Osteoblast (primary cell): ENCODE data around the gene MAN2B1. TPM values are rescaled to one million over a fixed set of nuclear protein-coding genes. Genes with fewer than 3 reads are reported as not detected.

Source experiments
- DNase-seq: peaks from one replicate; pipeline ENCODE4 v3.0.0; 2011; ENCODE audit warnings: low spot score, mixed read lengths; ENCODE audit not compliant: insufficient read length; ENCODE audit errors: missing footprints
- H2AFZ ChIP-seq: 2 replicates; pipeline ENCODE4 v1.6.0; 2011; ENCODE audit warnings: mild to moderate bottlenecking, low read length
- H3K27ac ChIP-seq: 2 replicates; pipeline ENCODE4 v1.5.1; 2011; ENCODE audit warnings: mild to moderate bottlenecking, low read depth, low read length, moderate library complexity
- H3K27me3 ChIP-seq: 2 replicates; pipeline ENCODE4 v1.6.0; 2012; ENCODE audit warnings: mild to moderate bottlenecking, control low read depth, inconsistent platforms, low read length, moderate library complexity; ENCODE audit not compliant: insufficient read depth
- H3K36me3 ChIP-seq: 2 replicates; pipeline ENCODE4 v1.5.1; 2011; ENCODE audit warnings: mild to moderate bottlenecking, low read length, control low read depth, moderate library complexity; ENCODE audit not compliant: insufficient read depth
- H3K4me1 ChIP-seq: 2 replicates; pipeline ENCODE4 v1.5.1; 2011; ENCODE audit warnings: mild to moderate bottlenecking, low read length, control low read depth, moderate library complexity; ENCODE audit not compliant: insufficient read depth
- H3K4me2 ChIP-seq: 2 replicates; pipeline ENCODE4 v1.6.0; 2011; ENCODE audit warnings: mild to moderate bottlenecking, low read length; ENCODE audit not compliant: insufficient read depth
- H3K4me3 ChIP-seq: fragments of 200-600 bp; sonication (generic); 3 replicates; pipeline ENCODE4 v1.5.1; 2012; ENCODE audit warnings: mild to moderate bottlenecking, low read length, inconsistent platforms; ENCODE audit not compliant: insufficient read depth
- H3K79me2 ChIP-seq: 2 replicates; pipeline ENCODE4 v1.6.0; 2012; ENCODE audit warnings: mild to moderate bottlenecking, low read length, control low read depth, inconsistent platforms; ENCODE audit not compliant: insufficient read depth
- H3K9me3 ChIP-seq: 2 replicates; pipeline ENCODE4 v1.5.1; 2011; ENCODE audit warnings: low read depth, low read length, control low read depth
- H4K20me1 ChIP-seq: 2 replicates; pipeline ENCODE4 v1.6.0; 2012; ENCODE audit warnings: mild to moderate bottlenecking, low read length, control low read depth; ENCODE audit not compliant: insufficient read depth
- CTCF ChIP-seq: IDR thresholded peaks from 2 replicates; pipeline ENCODE4 v1.5.1; 2011; ENCODE audit warnings: mild to moderate bottlenecking, low read depth, low read length, moderate library complexity; ENCODE audit errors: extremely low read depth
- total RNA-seq: library from RNA; depleted of rRNA; stranded (reverse); fragments of >200 nt; gene quantifications from 2 replicates; pipeline ENCODE4 v1.2.3, GENCODE V29; 2012

Gene MAN2B1
- total RNA-seq, 1 donor = 35.8 TPM

GRCh38 chr19:12711187-12711586, 44.6 kb upstream of the MAN2B1 start:
- DNase-seq = no peak
- no peaks in the 10 kb centered on the region for H3K4me1 ChIP-seq
- TF ChIP-seq CTCF = no peak
- no peaks in the 10 kb centered on the region for H3K27me3 ChIP-seq
- H3K27ac ChIP-seq = no peak overlapping the region
- no peak overlapping the region for H3K4me3 ChIP-seq
- peaks cover 81% of the 10 kb centered on the region for H3K36me3 ChIP-seq
- no peak overlapping the region for H3K4me2 ChIP-seq
- H2AFZ ChIP-seq = no peak overlapping the region
- H3K9me3 ChIP-seq = no peaks in the 10 kb centered on the region
- H3K79me2 ChIP-seq = peaks cover 29% of the 10 kb centered on the region
- H4K20me1 ChIP-seq = peaks cover 8% of the 10 kb centered on the region

DNA sequence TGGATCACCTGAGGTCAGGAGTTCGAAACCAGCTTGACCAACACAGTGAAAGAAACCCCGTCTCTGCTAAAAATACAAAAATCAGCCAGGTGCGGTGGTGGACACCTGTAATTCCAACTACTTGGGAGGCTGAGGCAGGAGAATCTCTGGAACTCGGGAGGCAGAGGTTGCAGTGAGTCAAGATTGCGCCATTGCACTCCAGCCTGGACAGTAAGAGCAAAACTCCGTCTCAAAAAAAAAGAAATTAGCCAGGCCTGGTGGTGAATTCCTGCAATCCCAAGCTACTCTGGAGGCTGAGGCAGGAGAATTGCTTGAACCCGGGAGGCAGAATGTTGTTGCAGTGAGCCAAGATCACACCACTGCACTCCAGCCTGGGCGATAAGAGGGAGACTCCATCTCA, 42.1 kb upstream of the MAN2B1 start:
- no peak for DNase-seq
- H3K27me3 ChIP-seq = no peaks in the 10 kb centered on the region
- no peak overlapping the region for H2AFZ ChIP-seq
- H3K27ac ChIP-seq = no peak overlapping the region
- no peak overlapping the region for H3K4me3 ChIP-seq
- H3K4me2 ChIP-seq = no peak overlapping the region
- no peak for TF ChIP-seq CTCF
- H3K79me2 ChIP-seq = peaks cover 10% of the 10 kb centered on the region
- H3K4me1 ChIP-seq = no peaks in the 10 kb centered on the region
- no peaks in the 10 kb centered on the region for H3K9me3 ChIP-seq
- peaks cover 6% of the 10 kb centered on the region for H4K20me1 ChIP-seq
- H3K36me3 ChIP-seq = peaks cover 82% of the 10 kb centered on the region

DNA sequence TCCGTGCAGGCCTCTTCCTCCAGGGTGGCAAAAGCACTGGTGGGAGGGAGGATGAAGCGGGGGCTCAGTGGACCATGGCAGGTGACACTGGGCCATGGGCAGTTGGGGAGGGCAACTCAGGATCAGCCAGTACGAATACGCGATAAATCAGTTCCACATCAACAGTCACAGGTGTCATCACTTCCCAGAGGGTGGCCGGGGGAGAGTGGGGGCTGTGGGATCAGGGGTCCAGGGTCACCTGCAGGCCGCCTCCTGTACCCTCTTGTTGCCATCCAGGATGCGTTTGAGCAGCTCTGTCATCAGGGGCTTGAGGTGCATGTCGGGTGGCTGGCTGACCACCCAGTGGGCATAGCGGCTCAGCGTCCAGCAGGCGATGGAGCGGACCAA, 39.8 kb upstream of the MAN2B1 start:
- H2AFZ ChIP-seq = no peak overlapping the region
- H3K4me2 ChIP-seq = no peak overlapping the region
- peaks cover 6% of the 10 kb centered on the region for H4K20me1 ChIP-seq
- no peaks in the 10 kb centered on the region for H3K9me3 ChIP-seq
- H3K79me2 ChIP-seq = peaks cover 10% of the 10 kb centered on the region
- no peaks in the 10 kb centered on the region for H3K4me1 ChIP-seq
- H3K27me3 ChIP-seq = no peaks in the 10 kb centered on the region
- DNase-seq = no peak
- no peak overlapping the region for H3K4me3 ChIP-seq
- peaks cover 92% of the 10 kb centered on the region for H3K36me3 ChIP-seq
- no peak overlapping the region for H3K27ac ChIP-seq
- TF ChIP-seq CTCF = no peak

- Histone ChIP-seq H3K79me2 (peaks cover 7% of the 10 kb centered on the region), H3K4me3 (no peak overlapping the region), H3K36me3 (peaks cover 93% of the 10 kb centered on the region), H3K27me3 (no peaks in the 10 kb centered on the region), H2AFZ (no peak overlapping the region), H3K27ac (no peak overlapping the region), H3K4me2 (no peak overlapping the region), H4K20me1 (peaks cover 5% of the 10 kb centered on the region), H3K9me3 (no peaks in the 10 kb centered on the region), H3K4me1 (no peaks in the 10 kb centered on the region)
- peak; percentile 73 for DNase-seq
- TF ChIP-seq CTCF = no peak
Observed at GRCh38 chr19:12705654-12706331, 39.3 kb upstream of the MAN2B1 start.
